HEK293T (cell line): ENCODE measurements around the gene SLC30A7.

Experiments used
- ARNT ChIP-seq: fragments of 450-650 bp; IDR thresholded peaks from 2 replicates; pipeline ENCODE4 v1.6.1; 2017; ENCODE audit warnings: mild to moderate bottlenecking
- BHLHE40 ChIP-seq: fragments of 450-650 bp; IDR thresholded peaks from 2 replicates; pipeline ENCODE4 v1.6.1; 2016; ENCODE audit warnings: mild to moderate bottlenecking, moderate library complexity, borderline replicate concordance
- ELF4 ChIP-seq: fragments of 450-650 bp; IDR thresholded peaks from 2 replicates; pipeline ENCODE4 v1.6.1; 2017; ENCODE audit warnings: antibody characterized with exemption
- FOXA1 ChIP-seq: fragments of 450-650 bp; IDR thresholded peaks from 2 replicates; pipeline ENCODE4 v1.6.1; 2016; ENCODE audit warnings: mild to moderate bottlenecking
- FOXK2 ChIP-seq: fragments of 450-650 bp; IDR thresholded peaks from 2 replicates; pipeline ENCODE4 v1.6.1; 2016; ENCODE audit warnings: mild to moderate bottlenecking
- FOXM1 ChIP-seq: fragments of 450-650 bp; IDR thresholded peaks from 2 replicates; pipeline ENCODE4 v1.6.1; 2017; ENCODE audit warnings: mild to moderate bottlenecking, borderline replicate concordance
- LEF1 ChIP-seq: fragments of 450-650 bp; IDR thresholded peaks from 2 replicates; pipeline ENCODE4 v1.6.1; 2017; ENCODE audit warnings: mild to moderate bottlenecking, borderline replicate concordance
- NFRKB ChIP-seq: fragments of 450-650 bp; IDR thresholded peaks from 2 replicates; pipeline ENCODE4 v1.6.1; 2016; ENCODE audit warnings: mild to moderate bottlenecking, moderate library complexity
- PKNOX1 ChIP-seq: fragments of 450-650 bp; IDR thresholded peaks from 2 replicates; pipeline ENCODE4 v1.6.1; 2016
- SP1 ChIP-seq: fragments of 450-650 bp; IDR thresholded peaks from 2 replicates; pipeline ENCODE4 v1.6.1; 2017
- SUZ12 ChIP-seq: fragments of 450-650 bp; IDR thresholded peaks from 2 replicates; pipeline ENCODE4 v1.6.1; 2016; ENCODE audit warnings: mild to moderate bottlenecking
- TARDBP ChIP-seq: fragments of 450-650 bp; IDR thresholded peaks from 2 replicates; pipeline ENCODE4 v1.6.1; 2016
- ZNF384 ChIP-seq: fragments of 450-650 bp; IDR thresholded peaks from 2 replicates; pipeline ENCODE4 v1.6.1; 2016

- TF ChIP-seq SUZ12 (no peak), ELF4 (no peak), SP1 (no peak), FOXK2 (no peak), BHLHE40 (no peak), ZNF384 (no peak), PKNOX1 (no peak), NFRKB (no peak), FOXM1 (no peak), FOXA1 (no peak), TARDBP (no peak), LEF1 (no peak), ARNT (no peak)
These were observed 129.4 kb downstream of the SLC30A7 start for GRCh38 chr1:101025283-101025656.
